DMS 273 (cell line): ENCODE results near the gene GRID1.

ENCODE experiments used
- DNase-seq: peaks from one replicate; lab custom pipeline; 2025; ENCODE audit not compliant: unreplicated experiment; lab: John Stamatoyannopoulos, UW

GRID1 gene

DNA sequence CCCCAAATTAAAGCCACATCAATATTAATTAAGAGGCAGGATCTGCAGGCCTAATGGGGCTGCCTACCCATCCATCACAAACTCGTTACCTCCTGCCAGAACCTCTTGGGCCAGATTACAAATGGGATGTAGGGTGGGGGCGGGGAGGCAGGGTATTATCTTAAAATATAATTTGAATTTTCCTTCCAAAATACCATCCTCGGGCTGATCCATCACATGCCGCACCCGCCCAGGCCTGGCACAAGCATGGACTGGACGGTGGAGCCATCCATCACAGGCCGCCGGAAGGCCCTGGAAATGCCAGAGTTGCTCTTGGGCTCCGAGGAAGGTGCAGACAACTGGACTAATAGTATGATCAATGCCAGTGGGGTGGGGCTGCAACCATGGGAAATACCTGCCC, 212.8 kb downstream of the GRID1 start:
- no peak for DNase-seq

DNA sequence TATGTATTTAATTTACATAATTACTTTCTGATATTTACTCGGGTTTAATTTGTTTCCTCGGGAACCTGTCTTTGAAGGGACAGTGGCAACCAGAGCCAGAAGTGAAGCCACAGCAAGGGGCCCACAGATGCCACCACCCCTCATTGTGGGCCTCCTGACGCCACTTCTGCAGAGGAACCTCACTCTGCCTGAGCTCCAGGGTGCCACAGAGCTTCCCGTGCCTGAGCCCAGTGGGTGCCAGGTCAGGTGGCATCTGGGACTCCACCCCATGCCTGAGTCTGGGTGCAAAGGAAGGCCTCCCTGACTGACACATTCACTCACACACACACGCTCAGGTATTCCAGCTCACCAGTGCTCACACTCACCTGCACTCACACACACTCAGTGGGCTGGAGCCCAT, 213.7 kb downstream of the GRID1 start:
- DNase-seq, result no peak

DNA sequence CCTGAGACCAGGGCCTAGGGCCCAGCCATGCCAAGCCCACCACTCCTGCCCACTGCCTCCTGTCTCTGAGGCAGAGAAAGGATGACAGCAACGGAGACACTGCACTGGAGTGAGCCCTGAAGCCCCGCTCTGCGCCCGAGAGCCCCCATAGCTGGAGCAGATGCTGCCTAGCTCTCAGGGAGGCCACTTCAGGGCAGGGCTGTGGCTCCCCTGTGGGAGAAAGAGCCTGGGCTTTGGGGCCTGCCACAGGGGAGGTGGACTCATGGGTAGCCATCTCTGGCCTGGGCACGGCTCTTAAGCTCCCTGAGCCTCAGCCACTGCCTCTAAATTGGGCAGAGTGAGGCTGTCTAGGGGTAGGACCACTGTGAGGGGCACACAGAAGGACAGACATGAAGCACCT, 214.2 kb downstream of the GRID1 start:
- no peak for DNase-seq

DNA sequence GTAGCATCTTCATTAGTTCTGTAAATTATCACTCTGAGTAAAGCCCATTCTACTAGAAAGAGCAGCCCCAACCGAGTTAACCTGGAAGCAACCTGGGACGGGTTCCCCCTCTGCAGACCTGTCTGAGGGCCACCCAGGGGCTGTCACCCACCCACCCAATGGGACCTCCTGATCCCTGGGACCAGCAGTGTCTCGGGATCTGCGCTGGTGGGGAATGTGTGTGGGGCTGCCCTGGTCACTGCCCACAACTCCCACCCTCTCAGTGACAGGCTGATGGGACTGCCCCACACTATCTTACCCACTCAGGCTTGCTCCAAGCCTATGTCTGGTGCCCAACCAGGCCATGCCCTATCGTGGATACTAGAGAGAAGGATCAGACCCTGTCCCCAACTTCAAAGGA, 215.0 kb downstream of the GRID1 start:
- DNase-seq, result no peak

DNA sequence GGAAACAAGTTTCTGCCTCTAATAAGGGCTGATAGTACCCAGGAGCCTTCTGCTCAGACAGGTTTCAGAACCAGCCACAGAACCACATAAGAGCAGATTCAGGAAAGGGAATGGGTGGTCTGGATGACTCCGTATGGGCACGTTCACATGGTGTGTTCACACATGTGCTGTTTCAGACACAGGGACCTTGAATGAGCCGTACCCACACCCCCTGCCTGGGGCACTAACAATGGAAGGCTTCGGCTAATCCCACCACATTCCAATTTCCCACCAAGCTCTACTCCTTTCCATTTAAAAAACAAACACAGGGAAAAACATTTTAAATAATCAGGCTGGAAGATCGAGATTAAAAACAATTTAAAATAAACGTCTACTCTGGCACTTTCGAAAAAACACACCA, 217.3 kb downstream of the GRID1 start:
- no peak for DNase-seq

DNA sequence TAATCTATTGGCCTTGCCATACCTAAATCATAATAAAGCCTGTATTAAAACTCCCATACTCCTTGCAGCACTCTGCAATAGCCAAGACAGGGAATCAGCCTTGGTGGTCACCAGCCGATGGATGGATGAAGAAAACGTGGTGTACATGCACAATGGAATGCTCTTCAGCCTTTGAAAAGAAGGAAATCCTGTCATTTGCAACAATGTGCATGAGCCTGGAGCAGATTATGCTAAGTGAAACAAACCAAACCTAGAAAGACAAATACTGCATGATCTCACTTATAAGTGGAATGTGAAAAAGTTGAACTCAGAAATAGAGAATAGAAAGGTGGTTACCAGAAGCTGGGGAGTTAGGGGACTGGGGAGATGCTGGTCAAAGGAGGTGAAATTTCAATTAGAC, 218.5 kb downstream of the GRID1 start:
- no peak for DNase-seq

DNA sequence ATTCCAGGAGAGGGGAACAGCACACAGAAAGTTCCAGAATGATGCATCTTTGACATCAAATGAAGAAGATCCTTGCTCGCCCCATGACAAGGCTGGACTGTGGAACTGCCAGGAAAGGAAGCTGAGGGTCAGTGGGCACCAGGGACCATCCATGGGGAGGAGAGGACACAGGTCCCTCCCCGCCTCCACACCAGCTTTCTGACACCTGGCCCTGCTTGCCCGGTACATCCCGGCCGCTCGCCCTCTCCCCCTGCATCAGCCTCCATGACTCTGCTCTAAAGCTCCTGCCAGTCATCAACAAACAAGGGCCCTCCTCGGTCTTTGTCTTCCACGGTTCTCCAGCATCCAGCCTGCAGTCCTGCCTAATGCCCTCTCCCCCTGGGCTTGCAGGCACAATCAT, 222.3 kb downstream of the GRID1 start:
- DNase-seq, result no peak

DNA sequence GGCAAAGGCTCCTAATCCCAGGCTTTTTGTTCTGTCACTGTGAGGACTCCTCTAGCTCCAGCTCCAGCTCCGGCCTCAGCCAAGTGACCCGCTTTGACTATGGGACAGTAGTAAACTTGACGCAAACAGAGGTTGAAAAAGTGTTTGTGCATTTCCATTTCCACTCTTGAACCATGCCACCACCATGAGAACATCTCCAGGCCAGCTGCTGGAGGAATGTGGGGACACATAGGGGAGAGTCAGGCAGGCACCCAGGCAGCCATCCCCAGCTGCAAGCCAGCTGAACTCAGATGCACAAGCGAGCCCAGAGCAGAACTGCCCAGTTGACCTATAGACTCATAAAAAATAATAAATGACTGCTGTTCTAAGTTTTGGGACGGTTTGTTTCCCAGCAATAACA, 224.7 kb downstream of the GRID1 start:
- DNase-seq, result no peak

DNA sequence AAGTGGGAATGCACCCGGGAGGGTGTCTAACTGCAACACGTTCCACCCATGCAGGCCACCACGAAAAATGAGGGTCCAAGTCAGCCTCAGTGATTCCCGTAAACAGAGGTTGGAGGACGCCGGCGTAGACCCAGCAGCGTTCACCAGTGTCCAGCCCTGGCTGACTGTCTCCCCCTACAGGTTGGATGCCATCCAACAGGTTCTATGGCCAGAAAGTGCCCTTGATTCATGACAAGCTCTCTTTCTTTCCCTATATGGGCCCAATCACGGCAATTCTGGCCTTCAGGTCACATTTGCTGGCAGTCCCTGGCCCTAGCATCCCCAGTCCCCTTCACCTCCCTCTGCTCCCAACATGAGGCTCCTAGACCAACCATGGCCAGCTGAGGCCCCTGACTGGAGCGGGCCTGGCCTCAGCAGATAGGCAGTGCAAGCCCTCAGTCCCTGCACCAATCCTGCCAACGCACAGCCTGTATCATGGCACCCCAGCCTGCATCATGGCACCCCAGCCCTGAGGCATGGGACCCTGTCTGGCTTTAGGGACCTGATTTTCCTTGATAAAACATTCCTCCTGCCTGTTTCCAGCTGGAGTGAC, 227.4 kb downstream of the GRID1 start:
- no peak for DNase-seq

DNA sequence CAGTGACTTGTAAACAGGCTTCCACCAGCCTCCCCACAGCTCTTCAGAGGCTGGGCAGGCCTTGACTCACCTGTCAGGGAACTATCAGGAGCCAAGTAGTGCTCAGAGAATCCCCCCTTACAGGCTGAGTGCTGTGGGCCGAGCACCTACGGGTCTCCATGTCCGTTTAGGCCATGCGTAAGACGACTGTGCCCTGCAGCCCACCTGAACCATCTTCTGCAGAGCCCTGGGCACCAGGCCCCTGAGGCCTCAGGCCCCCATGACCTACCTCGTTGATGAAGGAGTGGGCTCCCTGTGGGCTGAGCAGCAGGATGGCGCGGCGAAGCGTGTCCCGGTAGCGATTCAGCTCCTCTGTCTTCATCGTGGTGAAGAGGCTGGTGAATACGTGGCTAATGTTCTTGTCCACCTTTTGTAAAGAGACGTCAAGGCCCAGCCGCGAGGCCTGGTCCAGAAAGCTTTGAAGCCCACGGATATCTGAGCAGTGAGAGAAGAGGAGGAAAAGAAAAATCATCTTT, 228.0 kb downstream of the GRID1 start:
- no peak for DNase-seq

DNA sequence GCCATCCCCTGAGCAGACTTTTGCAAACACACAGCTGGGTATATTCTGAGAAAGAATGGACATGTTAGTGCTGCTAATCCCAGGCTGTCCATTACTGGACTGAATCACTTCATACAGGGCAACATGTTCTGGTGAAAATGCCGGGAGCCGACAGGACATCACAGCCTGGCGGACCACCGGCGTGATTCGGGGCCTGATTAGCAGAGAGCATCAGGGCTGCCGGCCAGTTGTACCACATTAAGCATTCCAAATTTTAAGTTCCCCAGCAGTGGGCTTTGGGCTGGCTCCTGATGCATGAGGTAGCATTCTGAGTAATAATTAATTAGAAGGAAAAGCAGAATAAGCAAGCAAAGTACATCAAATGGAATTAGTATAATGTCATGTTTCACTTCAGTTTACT, 229.0 kb downstream of the GRID1 start:
- DNase-seq, result no peak

DNA sequence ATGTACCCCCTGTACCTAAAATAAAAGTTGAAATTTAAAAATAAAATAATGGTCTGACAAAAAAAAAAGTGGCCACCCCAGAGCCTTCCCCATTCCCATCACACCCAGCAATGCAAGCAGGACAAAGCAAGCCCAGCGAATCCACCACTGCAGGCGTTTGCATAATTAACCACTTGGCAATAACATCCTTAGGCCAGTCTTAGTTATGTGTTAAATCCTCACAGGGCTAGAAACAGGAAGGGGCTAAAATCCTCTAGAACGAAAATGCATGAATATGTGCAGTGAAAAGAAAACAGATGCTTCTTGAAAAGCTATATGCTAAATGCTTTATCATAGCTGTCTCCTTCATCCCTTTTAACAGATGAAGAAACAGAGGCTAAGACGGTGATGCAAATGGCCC, 229.7 kb downstream of the GRID1 start:
- DNase-seq, result no peak

DNA sequence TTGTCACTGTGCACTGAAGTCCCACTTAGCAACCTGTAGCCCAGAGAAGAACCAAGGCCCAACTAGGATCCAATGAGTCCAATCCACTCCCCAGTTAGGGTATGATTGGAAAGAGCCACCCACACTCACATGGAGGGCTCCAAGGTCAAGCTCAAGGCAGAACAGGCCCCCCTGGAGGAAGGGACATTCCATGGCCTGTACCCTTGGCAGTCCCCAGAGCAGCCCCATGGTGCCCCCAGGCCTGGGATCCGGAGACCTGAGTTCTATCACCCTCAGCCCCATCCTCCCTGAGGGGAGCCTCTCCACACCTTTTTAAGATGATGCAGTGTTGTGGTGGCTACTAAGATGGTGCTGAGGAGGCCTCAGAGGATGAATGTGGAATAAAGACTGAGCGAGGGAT, 231.4 kb downstream of the GRID1 start:
- no peak for DNase-seq

DNA sequence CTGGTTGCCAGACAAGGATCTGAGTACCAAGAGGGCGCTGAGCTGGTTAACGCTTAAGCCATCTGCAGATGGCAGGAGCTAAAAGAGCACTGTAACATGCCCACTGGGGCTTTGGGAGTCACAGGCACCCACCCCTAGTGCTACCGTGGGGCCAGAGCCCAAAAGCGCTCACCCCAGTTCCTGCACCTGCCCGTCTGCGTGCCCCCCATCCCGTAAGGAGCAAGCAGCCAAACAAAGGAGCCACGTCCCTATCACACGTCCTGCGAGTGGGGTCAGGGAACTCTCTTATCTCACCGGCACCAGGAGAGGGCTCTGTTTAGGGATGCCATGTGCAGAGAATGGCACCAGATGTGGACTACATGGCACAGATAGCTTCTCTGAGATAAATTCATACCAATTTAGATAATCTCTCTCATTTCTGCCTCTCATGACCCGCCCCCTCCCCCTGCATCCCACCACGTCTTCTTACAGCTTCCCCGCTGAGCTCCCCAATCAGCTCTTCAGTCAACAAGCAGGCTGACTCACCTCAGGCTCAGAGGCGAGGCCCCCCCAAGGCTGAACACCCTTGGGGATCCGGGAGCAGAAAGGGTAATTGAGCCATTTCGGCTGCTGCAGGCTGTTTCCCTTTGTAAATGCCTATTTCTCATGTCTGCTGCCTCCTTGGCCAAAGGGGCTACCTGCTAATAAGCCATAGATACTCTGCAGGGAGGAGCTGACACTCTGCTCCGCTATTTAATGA, 235.7 kb downstream of the GRID1 start:
- no peak for DNase-seq

DNA sequence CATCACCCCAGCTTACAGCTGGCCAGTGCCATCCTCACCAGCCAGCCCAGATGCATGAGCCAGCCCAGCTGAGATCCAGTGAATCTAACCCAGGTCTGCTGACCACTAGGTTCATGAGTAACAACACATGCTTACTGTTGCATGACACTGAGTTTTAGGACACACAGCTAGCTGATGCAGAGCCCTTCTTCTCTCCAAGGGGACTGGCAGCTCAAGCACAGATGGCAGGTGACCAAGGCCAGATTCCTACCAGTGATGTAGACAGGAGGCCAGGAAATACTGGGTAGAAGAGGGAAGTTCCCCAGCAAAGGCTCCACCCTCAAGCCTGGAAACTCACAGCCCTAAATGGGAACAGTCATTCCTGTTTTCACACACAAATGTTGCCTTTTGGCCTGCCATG, 236.6 kb downstream of the GRID1 start:
- DNase-seq, result no peak

DNA sequence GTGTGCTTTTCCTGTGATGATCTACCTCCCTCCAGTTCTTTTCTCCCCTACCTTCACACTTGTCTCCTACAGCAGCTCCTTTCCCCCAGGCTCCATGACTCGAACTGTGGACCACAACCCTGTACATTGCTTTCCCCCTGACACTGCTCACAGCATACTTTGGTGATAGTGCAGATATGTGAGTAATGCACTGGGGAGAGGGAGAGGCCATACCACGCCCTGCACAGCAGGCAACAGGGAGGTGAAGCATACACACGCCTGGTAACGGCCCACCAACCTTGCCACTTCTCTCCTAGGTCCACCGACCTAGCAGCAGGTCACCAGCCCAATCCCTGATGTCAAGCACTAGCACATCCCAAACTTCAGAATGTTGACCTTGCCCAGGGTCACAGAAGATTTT, 238.2 kb downstream of the GRID1 start:
- DNase-seq, result no peak

DNA sequence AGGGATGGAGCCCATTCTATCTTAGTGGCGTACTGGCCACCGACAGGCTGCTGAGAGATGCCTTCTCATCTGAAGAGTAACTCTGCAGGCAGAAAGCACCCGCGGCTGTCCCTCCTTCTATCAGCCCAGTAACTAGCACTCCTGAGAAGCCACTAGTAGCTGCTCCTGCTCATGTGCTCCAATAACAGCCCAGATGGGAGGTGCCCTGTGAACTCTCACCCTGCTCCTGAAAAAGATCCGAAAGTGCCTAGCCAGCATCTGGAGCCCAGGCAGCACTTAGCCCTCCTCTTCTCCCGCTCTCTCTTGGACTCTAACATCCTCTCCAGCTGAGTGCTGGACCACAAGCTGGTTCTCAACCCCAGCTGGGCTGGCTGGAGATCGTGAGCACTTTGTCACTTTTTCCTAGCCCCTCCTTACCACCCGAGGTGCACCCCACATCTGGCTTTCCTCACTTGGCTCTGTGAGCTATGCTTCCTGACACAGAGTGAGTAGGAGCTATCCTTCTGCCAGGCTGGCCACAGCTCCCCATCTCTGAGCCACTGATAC, 239.2 kb downstream of the GRID1 start:
- DNase-seq, result no peak

DNA sequence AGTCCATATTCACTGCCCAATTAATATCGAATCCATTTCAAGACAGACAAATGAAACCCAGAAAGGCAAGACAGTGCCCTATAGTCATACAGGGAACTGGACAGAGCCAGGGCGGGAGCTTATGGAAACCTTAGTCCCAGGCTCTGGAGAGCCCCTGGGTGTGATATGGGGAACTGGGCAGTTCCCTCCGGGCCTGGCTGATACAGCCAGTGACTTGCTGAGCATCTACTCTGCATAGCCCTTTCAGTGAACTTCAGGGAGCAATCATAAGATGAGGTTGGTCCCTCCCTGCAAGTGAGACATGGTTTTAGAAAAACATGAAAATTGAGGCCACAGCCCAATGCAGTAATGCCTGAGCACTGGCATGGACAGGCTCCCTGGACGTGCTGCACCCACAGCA, 241.9 kb downstream of the GRID1 start:
- DNase-seq, result no peak

DNA sequence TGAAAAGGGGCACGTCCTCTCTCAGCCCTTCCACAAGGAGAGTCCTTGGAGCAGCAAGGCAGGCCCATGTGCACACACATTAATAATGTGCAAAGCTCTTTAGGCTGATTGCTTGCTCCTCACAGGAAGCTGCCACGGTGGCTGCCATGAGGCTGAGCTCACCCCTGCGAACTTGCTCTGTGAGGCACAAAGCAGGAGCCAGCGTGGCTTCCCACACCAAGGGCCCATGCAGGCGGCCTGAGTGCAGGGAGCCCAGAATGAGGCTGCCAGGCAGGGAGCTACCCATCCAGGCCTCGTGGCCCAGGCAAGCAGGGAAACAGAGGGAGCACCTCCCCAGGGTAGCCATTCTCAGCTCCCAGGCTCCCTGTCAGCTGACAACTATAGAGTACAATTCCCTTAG, 242.9 kb downstream of the GRID1 start:
- DNase-seq, result no peak

DNA sequence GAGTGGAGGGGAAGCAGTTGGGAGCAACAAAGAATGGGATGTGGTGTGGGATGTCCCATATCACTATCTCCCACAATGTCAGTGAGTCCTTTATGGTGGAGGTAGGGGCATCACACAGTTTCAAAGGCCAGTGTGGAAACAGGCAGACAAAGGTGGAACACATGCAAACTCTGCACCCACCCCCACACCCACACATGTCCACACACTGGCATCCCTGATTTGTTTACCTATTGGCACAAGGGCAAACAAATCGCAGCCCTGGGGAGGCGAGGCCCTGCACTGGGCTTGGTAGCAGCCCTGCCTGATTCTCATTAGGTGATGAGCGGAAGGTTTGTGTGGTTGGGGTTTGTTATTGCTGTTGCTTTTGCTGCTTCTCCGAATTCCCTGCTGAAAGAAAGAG, 243.3 kb downstream of the GRID1 start:
- DNase-seq, result no peak

DNA sequence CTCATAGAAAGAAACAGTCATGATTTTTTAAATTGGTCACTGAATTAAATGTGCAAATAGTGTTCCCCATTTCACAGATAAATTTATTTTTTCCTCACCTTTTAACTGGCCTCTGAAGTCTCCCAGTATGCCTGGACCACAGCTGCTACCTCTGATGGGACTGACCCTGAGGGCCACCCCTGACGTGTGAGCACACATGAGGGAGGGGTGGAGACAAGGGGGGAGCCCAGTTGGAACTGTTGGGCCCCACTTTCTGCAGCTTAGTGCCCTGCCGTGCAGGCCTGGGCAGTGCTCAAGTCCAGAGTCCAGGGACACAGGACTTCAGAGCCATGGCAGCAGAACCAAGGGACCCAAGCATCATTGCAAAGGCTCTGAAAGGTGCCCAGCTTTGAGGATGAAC, 243.9 kb downstream of the GRID1 start:
- DNase-seq, result no peak

DNA sequence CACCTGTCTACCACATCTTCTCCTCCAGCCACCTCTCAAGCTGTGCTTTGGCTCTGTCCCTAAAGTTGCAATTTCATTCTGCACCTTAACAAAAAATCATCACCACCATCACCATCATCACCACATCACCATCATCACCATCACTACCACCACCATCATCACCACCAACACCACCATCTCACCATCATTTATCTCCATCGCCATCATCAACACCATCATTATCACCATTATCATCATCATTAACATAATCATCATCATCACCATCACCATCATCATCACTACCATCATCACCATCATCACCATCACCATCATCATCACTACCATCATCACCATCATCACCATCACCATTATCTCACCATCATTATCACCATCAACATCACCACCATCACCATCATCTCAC, 245.4 kb downstream of the GRID1 start:
- no peak for DNase-seq

DNA sequence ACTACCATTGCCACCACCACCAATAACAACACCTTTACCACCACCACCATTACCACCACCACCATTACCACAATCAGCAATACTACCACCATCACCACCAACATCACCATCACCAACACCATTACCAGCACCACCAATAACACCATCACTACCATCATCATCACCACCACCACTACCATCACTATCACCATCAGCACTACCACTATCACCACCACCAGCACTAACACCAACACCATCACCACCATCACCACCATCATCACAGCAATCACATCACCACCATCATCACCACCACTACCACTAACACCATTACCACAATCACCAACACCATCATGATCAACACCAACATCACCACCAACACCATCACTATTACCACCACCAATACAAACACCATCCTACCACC, 249.5 kb downstream of the GRID1 start:
- no peak for DNase-seq
